HG03575 (cell line): ENCODE measurements around the gene CES2.

Experiments used
- ATAC-seq: cut with Tn5 transposase; IDR thresholded peaks from one replicate; pipeline ENCODE4 v1.9.1; 2021; ENCODE audit not compliant: unreplicated experiment, insufficient number of reproducible peaks, low FRiP score; ENCODE audit errors: extremely low read depth

Gene CES2

DNA sequence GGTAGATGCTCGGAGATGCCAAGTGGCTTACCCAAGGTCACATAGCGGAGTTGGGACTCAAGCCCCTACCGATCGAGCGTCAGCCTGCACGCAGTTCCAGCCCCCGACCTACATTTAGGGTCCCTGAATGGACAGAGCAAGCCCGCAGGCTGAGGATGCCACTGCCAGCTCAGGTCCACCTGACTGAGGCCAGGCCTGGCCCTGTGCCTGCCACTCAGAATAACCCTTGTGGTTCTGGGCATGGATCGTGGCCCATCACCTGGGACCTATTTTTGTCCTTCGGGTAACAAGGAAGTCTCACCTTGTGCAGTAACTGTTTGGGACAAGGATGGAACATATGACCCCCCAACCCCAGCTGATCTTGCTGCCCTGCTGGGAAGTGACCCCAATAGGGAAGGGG is 33.7 kb upstream of the CES2 start:
- ATAC-seq: no peak

DNA sequence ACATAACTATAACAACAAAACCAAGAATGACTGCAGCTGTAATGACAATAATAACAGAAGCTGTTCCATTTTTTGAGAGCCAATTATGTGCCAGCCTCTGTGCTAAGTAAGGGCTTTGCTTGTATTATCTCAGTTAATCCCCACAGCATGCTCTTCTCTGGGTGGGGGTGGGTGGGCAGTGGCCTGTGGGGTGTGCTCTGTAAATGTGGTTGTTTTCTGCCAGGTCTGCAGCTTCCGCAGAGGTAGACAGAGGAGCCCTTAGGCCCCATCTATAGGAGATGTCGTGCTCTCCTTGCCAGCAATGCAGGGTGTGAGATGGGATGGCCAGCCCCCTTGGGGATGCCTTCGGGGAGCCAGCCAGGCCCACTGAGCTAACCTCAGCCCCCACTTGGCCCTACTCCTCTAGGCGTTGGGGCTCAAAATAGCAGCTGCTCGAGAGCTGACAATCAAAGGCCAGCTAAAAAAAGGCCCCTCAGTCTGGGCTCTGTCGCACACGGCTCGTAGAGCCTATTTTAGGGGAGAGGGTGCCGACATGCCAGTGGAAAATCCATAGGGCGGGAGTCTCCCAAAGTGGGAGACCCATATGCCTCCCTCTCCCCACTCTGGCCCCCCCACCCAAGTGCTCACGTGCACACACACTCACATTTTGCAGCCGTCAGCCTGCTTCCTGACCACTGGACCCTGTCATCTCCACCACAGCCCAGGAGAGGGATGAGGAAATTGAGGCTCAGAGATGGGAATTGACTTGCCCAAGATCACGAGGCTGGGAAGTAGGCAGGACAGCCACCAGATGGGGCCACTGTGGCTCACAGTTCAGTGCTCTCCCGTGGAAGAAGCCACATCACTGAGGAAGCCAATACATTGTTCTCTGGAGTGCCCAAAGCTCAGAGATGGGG is 32.4 kb upstream of the CES2 start:
- no peak for ATAC-seq

DNA sequence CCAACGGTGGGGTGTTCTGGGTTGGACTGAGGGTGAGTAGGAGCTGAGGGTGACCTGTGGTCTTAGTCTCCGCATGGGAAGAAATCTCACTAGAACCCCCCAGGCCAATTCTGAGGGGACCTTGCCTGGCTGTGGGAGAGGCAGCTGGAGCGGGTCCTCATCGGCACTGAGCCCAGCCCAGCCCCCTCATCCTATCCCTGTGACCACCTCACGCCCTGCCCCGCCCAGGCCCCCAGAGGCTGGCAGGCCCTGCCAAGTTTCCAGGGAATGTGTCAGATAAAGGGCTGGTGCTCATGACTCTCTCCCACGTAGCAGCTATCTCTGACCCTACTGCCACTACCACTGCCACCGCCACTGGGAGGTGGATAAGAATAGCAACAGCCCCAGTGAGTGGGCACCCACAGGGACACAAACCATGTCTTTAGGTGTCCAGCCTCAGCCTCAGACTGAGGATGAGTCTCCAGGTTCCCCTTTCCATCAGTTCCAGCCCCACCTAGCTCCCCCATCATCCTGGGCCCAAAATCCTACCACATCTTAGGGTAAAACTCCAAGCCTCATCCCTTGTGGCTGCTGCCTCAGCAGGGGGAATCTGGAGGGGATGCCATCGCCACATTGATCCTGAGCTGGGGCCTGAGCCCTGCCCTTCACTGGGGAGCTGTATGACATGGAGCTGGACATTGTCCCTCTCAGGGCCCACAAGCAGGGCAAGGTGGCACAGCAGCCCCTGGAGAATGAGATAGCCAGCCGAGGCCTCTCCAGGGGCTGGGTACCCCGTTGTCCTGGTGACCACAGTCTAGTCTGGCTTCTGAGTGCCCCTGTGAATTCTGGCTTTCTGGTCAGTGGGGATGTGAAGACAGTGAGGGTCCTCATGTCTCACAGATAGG is 31.5 kb upstream of the CES2 start:
- ATAC-seq: no peak

DNA sequence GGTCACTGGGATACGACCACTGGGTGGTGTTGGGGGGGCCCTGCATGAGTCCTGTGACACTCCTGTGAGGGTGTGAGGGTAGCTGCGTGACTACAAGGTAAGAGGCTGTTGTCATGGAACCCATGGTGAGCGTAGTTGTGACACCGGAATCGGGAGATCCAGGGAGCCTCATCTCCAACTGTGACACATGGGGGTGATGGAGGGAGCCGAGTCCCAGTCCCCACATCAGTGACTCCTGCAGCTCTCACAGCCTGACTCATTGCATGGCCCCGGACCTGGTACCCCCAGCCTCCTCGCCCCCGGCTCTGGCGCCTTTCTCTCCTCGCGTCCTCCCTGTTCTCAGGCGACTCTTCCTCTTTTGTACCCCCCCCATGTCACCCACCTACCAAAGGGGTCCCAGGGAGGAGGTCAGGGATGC is 30.9 kb upstream of the CES2 start:
- no peak for ATAC-seq

DNA sequence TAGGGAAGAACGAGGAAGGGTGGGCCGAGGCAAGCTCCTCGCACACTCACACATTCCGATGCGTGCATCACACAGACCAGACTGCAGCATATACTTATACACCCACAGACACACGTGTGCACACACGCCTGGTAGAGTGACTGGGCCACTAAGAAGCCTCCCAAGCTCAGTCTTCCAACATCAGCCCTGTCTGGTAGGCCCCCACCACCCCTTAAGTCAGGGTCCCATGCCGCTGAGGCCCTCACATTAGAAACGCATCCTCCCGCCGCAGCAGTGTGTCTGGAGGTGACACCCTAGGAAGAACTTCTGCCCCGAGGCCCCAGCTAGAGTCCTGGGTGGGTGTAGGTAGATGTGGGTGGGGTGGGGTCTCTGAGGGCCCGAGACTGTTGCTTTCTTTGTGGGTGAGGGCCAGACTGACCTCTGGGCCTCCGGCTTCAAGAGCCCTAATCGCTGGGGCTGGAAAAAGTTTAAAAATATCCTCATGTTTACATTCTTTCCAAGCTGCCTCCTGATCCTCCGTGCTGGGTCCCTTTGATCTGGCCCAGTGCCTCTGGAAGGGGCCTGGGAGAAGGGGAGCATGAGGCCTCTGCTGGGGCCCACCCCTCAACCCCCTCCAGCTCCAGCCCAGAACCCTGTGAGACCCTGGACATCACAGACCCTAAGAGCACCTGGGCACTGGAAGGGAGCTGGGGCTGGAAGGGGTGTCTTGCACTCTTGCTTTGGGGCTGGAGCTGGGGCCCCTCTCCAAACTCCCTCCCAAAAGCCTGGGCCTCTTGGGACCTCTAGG is 30.3 kb upstream of the CES2 start:
- no peak for ATAC-seq

DNA sequence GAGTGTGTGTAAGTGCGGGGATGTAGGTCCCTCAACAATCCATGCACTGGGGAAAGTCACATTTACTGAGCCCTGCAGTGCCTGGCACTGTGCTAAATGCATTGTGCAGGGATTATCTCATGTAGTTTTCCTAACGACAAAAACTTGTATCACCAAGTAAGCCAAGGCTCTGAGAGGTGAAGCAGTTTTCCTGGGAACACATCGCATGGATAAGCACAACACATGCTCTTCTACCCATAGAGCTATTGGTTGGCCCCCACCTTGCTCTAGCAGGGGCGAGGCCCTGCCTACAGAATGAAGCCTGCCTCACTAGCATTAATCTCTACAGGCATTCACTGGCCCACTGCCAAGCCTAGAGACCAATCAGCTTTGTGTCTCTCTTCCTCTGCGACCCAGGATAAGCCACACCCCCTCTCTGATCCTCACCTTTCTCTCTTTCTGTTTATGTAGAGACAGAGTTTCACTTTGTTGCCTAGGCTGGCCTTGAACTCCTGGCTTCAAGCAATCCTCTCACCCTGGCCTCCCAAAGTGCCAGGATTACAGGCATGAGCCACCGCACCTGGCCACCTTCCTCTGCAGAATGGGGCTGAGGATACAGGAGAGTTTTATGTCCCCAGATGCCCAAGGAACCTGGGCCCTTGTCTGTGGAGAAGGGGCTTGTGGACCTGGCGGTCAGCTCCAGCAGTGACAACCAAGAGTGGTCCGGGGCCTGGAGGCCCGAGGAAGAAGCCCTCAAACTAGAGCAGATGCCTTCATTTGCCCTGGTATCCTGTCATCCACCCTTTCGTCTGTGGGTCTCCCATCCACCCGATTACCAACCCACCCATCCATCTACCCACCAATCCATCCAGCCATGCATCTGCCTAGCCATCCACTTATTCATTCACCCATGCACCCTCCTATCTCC is 29.4 kb upstream of the CES2 start:
- ATAC-seq: no peak

DNA sequence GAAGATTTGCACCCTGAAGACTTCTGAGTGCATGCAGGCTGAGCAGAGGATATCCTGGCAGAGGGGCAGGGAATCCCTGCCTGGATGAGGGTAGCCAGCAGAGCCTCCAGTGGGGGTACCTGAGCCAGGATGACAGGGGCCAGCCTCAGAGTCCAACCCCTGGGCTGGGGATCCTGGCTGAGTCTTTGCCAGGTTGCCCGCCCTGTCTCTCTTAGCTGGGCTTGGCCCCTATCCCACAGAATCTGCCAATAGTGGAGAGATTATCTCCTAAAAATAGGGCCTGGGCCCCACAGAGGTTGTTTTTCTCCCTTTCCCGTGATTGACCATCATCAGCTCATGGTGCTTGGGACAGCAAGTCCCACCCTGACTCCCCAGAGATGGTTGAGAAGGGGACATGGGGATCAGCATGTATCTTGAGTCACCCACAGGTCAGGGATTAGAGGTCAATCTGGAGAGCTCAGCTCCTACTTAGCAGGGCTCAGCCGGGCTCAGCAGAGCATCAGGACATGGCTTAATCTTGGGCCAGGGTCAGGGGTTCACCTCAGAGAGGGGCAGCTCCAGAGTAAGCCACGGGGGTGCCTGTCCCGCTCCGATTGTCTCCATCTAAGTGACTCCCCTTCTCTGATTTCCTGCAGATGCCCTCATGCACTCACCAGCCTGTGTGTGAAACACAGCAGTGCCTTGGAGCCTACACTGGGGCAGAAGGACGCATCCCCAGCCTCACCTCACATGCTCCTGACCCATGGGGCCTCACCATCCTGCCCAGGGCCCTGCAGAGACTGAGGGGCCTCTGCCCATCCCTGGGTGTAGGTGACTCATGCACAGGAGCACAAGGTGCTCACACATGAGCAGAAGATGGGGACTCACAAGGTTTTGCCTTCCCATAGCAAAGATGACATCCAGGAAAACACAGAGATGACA is 28.1 kb upstream of the CES2 start:
- no peak for ATAC-seq

DNA sequence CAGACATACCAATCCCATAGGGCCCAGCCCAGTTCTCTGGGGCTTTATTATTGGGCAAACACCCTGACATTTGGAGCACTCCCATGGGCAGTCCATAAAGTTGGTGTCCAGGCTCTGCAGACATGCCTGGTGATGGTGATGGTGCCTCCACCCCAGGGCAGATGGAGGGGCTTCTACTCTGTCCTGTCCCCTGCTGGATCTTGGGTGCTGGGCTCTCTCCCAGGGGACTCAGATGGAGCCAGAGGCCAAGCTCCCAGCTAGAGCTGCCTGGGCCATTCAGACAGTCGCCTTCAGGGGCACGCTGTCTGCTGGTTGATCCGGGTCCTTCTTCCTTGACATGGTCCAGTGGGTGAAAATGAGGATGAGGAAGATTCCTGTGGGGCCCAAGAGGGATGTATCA is 27.2 kb upstream of the CES2 start:
- ATAC-seq: no peak

DNA sequence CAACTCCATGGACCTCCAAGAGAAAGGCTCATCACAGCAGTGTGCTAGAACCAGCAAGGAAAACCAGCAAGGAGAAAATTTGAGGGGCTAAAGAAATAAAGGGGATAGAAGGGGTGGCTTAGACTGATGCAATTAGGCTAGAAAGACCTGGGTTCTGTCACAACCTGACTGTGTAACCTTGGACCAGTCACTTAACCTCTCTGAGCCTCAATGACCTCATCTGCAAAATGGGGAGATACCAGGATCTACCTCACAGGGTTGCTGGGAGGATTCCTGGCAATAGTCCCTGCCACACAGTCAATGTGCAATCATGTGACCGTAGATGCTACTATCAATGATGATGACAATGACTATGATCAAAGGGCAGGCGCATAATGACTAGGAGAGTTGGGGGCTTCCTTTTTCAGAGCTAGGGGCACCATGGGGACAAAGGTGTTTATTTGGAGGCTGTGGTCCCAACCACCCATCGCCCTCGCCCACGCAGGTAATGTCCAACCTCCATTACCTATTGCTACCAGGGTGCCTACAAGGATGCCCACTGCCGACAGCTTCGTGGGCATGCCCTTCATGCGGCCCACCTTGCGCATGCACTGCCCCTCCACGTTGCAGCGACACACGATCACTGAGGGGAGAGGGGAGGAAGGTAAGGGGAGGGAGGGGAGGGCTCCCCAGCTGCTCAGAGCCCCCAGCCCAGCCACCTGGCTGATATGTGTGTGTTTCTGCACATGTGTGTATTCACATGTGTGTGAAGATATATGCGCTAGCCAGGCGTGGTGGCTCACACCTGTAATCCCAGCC is 26.4 kb upstream of the CES2 start:
- no peak for ATAC-seq

DNA sequence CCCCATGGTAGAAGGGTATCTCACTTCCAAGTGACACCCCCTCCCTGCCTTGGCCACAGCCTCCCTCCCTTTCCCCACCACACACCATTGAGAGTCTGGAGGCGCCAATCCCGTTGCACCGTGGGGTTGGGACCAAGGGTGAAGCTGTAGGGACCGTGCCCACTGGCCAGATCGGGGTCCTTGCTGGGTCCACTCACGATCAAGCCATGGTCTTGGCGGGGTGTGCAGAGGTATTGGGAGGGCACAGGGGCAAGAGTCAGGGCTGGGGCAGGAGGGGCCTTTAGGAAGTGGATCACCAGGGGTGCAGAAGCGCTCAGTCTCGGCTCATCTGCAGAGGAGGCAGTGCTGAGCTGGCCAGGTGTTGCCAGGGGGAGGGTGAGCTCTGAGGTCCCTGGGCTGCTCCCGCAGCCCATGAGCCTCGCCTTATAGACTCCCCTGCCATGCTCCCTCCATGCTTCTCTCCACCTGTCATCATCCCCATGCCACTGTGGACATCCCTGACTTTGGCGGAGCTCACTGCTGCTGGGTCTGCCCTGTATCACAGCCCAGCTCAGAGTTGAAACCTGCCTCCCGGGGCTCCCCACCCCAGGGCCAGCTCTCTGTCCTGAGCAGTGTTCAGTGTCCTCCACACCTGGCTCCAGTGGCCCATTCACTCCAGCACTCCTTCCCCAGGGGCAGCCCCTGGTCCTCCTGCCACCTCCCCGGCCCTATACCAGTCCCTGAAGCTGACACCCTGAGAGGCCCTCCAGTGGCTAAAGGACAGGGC is 25.0 kb upstream of the CES2 start:
- ATAC-seq: no peak

DNA sequence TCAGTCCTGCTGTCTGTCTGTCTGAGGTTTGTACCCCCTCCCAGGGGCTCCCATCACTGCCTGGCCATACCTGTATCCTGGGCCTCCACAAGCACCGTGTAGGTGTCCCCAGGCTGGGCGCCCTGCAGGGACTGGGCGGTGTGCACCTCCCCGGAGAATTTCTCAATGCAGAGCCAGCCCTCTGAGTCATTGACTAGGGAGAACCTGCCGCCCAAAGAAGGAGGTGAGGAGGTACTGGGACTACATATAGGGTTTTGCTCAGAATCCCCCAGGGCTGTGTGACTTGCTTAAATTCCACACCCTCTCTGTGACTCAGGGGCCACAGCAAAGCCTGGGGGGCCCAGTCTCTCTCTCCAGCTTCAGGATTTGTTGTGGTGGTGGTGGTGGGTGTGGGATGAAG is 24.2 kb upstream of the CES2 start:
- no peak for ATAC-seq

DNA sequence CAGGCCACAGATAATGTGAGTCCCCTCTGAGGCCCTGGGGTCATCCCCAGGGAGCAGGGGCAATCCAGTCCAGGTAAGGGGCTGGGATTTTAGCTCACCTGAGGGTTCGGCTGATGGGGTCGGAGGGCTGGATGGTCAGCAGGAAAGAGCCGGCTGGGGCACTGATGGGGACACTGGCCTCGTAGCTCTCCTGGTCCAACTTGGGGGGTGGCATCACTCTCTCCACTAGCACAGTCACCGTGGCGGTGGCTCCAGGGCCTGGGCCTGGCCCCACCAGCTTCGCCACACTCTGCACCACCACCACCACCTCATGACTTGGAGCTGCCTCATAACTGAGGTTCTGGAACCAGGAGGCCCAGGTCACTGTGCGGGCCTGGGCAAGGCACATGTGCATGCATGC is 23.5 kb upstream of the CES2 start:
- no peak for ATAC-seq

DNA sequence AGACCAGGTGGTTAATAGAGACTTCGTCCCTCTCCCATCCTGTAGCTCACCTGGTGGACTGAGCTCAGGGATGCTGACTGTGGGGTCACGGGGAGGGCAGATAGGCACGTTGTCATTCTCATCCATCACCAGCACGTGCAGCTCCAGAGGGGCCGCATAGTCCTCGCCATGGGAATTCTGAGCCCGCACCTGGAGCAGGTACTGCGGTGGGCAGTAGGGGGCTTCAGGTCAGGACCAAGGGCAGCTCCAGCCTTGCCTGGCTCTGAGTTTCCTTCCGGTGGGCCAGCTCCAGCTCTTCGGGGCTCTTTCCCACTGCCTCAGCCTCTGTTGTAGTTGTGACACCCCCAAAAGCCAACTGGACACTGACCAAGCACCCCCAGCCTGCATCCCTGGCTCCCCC is 22.2 kb upstream of the CES2 start:
- ATAC-seq: no peak

DNA sequence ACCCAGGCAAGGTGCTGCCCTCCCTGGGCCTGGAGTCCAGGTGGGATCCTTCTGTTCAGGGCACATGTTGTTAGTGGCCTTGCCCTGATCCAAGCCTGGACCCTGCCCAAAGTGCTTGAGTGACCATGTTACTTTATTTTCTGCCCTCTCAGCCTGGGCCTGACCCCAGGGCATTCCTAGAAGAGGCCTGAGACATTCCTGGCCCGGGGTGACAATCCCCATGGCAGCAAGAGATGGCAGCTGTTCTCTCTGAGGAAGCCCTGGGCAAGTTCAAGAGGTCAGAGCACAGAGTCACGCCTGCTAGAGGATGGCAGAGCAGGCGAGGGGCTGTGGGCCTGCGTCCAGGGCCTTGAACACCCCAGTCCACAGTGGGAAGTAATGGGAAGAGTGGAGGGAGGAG is 21.6 kb upstream of the CES2 start:
- ATAC-seq: no peak

DNA sequence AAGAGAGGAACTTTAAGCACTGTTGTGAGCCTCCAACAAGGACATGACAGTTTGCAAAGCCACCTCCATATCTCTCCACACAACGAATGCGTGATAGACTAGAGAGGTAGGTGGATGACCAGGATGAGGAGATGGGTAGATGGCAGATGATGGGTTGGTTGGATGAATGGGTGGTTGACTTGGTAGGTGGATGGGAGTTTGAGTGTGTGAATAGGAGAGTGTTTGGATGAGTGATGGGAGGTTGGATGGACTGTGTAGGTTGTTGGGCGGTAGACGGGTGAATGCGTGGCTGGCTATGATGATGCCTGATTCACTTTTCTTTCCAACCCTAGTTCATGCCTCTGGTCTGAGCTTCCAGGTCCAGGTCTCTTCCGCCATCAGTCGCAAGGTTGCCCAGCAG is 20.8 kb upstream of the CES2 start:
- ATAC-seq: no peak

DNA sequence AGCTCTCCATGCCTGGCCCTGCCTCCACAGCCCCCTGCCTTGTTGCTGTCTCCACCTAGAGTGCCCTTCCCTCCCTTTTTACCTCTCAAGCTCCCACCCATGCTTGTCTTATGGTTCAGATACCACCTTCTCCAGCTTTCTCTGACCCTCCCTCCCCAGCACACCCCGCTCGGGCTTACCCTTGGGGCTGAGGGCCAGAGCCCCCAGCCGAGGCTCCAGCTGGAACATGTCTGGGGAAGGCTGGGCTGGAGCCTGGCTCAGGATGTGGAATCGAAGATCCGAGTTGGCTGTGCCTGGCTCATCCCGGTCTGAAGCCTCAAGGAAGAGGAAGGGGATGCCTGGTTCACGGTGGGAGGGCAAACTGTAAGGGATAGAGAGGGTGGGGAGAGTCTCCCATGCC is 20.3 kb upstream of the CES2 start:
- no peak for ATAC-seq
